NCI-H2227 treated with DMSO at 0.1 percent for 48 hours (cell line): ENCODE results near the gene PLEKHO2.

Experiments used
- DNase-seq: peaks from one replicate; lab custom pipeline; 2025; lab: John Stamatoyannopoulos, UW

PLEKHO2 gene

GRCh38 chr15:64857421-64857820 is 15.7 kb downstream of the PLEKHO2 start:
- no peak for DNase-seq

DNA sequence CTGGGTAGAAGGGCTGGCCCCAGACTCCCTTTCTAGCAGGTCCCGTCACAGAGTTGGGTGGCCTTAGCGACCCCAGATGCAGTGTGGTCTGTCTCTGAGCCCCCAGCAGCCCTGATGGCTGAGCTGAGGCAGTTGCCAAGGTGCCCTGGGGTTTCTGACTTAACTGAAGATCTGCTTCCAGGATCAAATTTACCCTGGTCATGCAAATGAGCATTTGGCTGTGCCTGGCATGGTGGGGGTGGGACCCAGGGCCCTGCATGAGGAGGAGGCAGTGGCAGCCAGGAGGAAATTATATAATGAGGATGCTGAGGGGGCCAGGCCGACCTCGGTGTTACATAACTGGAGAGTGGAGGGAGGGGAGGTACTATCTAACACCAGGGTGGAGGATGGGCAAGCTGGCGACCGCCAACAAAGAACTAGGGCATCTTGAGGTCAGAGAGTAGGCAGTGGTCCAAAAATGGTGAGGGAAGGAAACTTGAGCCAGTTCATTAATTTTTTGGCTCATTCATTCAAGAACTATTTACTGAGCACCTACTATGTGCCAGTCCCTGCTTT is 16.4 kb downstream of the PLEKHO2 start:
- DNase-seq = no peak

DNA sequence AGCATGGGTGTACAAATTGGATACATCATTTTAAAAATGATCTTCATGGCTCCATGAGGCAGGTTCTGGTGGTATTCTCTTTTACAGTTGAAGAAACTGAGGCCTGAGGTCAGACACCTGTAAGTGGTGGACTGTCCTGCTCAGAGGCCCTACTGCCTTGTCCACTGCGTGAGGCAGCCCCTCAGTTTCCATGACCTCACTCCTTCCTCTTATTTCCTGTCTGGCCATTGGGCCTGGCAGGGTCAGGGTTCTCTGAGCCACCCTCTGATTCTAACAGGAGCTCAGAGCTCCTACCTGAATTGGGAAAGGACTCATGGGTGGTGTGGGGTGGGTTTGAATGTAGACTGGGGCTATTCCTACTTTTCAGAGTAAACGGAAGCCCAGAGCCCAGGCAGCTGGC is 17.5 kb downstream of the PLEKHO2 start:
- DNase-seq = no peak

DNA sequence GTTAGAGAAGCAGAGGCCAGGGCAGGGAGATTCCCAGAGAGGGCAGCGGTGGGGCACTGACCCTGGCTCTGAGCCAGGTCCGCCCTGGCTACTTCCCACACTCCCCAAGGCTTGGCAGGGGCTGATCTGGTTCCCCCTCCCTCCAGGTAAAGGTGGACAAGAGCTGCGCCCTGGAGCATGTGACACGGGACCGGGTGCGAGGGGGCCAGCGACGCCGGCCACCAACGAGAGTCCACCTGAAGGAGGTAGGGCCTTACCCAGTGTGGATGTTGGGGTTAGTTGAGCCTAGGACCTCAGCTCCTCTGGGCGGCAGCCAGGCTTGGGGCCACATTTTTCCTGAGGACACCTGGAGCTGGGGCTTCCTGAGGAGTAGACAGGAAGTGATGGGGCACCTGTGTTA is 19.6 kb downstream of the PLEKHO2 start:
- no peak for DNase-seq

DNA sequence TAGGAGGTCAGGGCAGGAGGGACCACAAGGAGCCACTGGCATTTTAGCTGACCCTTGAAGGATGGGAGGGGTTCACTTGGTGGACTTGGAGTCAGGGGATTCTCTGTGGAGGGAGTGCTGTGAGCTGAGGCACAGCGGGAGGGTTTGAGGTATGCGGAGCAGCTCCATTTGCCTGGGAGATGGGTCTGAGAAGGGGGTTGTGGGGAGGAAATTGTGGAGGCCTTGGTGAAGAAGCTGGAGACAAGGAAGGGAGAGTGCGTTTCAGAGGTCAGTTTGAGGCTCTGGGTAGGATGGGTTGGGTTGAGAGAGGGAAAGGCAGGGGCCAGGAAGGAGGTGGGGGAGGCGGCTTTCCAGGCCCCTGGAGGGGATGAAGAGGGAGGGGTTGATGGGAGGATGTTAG is 20.2 kb downstream of the PLEKHO2 start:
- DNase-seq = no peak

GRCh38 chr15:64862408-64862807 is 20.7 kb downstream of the PLEKHO2 start:
- DNase-seq = no peak

GRCh38 chr15:64864068-64864467 is 22.4 kb downstream of the PLEKHO2 start:
- DNase-seq = no peak

DNA sequence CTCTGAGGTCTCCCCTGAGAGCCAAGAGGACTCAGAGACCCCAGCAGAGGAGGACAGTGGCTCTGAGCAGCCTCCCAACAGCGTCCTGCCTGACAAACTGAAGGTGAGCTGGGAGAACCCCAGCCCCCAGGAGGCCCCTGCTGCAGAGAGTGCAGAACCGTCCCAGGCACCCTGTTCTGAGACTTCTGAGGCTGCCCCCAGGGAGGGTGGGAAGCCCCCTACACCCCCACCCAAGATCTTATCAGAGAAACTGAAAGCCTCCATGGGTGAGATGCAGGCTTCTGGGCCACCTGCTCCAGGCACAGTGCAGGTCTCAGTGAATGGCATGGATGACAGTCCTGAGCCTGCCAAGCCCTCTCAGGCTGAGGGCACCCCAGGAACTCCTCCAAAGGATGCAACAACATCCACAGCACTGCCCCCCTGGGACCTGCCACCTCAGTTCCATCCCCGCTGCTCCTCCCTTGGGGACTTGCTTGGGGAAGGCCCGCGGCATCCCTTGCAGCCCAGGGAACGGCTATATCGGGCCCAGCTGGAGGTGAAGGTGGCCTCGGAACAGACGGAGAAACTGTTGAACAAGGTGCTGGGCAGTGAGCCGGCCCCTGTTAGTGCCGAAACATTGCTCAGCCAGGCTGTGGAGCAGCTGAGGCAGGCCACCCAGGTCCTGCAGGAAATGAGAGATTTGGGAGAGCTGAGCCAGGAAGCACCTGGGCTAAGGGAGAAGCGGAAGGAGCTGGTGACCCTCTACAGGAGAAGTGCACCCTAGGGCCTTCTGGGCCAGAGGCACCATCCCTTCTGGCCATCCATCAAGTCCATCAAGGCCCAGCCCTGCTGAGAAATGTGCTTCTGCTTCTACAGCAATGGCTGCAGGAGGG is 23.6 kb downstream of the PLEKHO2 start:
- DNase-seq = no peak

- no peak for DNase-seq
Measured at GRCh38 chr15:64865998-64866520, 24.3 kb downstream of the PLEKHO2 start.

GRCh38 chr15:64869501-64869900 is 27.8 kb downstream of the PLEKHO2 start:
- DNase-seq = no peak

DNA sequence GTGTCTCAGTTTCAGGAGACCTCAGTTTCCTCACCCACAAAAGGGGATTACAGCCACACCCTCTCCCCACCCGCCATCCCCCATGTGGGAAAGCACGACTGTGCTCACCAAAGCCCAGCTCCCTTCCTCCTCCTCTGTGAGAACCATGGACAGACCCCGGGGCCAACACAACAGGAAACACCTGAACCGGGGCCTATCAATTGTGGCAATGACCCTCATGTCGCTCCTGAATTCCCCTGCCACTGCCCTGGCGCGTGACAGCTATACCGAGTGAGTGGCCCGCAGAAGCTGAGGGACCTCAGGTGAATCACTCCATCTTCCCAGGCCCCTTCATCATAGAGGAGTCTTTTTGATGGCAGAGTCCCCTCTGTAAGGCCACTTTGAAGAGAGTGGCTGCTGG is 28.6 kb downstream of the PLEKHO2 start:
- no peak for DNase-seq

DNA sequence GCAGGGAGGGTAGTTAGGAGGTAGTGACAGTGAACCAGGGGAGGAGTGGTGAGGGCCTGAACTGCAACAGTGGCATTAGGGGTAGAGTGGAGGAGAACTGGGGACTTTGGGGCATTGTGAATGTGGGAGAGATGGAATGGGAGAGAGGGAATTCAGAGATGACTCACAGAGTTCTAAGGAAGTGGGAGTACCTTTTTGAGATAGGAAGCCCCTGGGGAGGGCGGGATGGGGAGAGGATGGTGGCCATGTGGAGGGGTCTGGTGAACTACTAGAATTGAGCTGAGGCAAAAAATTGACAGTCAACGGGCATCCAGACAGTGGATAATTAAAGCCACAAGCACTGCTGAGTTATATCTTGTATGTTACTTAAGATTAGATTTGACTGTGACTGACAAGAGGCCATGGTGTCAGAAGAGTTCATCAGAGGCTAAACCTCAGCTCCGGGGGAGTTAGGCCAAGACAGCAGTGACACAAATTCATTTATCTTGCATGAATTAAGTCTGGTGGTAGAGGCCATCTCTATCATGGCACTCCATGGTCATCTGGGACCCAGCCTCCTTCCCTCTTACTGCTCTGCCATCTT is 34.0 kb downstream of the PLEKHO2 start:
- no peak for DNase-seq

GRCh38 chr15:64877435-64877834 is 35.7 kb downstream of the PLEKHO2 start:
- DNase-seq = no peak

DNA sequence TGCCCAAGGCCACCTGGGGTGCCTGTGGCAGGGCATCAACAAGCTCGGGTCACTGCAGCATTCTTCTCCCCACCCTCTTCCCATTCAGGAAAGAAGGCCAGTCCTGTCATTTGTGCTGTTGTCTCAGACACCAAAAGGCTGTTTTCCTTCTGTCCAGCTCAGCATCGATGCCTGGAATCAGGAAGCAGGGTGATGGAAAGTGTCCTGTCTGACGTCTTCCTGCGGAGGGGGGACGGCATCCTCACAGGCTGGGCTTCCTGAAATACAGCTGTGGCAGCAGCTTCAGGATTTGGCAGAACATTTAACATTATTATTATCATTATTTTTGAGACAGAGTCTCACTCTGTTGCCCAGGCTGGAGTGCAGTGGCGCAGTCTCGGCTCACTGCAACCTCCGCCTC is 37.0 kb downstream of the PLEKHO2 start:
- DNase-seq = no peak

- DNase-seq = no peak
Measured at GRCh38 chr15:64883100-64883581, 41.4 kb downstream of the PLEKHO2 start.

DNA sequence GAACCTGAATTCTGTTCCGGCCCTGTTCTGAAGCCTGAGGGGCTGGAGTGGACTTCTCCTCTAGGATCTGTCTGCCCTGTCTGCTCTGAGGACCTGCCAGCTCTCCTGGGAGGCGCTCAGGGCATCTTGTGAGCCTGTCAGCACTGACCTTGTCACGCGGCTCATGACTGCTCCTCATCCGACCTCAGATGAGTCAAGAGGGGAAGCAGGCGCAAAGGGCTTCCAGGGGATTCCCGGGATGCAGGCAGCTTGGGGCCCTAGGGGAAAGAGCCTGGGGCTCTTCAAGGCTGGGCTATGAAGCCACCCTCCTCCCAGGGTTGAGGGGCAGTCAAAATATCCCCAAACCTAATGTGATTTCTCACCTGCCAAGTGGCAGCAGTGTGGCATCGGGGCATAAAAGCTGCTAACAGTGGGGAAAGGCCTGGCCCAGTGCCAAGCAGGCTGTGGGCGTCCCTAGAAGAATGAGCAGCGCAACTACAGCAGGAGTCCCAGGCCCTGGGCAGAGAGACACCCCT is 42.3 kb downstream of the PLEKHO2 start:
- peak; percentile 32 for DNase-seq

DNA sequence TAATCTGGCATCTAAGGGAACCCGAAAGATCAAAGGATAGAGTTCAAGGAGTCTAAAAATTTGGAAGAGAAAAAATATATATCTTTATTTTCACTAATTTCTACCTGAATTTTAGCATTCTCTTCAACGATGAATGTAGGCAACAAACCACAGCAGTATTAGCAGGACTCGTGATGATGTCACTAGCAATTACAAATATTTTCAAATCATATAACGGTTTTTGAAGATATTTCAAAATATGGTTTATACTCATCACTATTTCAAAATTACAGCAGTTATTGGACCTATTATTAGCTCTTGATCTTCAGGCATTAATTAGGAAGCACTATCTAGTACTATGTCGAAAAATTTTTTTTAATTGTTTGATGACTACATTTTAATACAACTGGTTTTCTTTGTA is 43.0 kb downstream of the PLEKHO2 start:
- no peak for DNase-seq

- no peak for DNase-seq
Measured at GRCh38 chr15:64888336-64888735, 46.6 kb downstream of the PLEKHO2 start.

DNA sequence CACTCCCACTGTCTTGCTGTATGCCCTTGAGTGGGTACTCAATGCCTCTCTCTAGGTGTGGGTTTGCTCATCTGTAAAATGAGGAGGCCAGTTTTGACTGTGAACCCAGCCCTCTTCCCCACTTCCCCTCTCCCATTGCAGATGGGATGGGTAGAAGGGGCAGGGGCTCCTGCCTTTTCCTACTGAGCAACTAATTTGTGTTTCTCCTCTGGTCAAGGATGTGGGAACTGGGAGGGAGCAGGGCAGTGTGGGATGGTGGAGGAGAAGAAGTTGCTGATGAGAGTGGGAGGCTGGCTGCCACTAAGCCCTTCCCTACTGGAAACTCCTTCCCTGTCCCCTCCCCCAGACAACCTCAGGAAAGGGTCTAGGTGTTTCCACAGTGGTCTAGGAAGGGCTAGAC is 49.8 kb downstream of the PLEKHO2 start:
- DNase-seq = no peak

GRCh38 chr15:64892847-64893403 is 51.2 kb downstream of the PLEKHO2 start:
- DNase-seq = no peak

DNA sequence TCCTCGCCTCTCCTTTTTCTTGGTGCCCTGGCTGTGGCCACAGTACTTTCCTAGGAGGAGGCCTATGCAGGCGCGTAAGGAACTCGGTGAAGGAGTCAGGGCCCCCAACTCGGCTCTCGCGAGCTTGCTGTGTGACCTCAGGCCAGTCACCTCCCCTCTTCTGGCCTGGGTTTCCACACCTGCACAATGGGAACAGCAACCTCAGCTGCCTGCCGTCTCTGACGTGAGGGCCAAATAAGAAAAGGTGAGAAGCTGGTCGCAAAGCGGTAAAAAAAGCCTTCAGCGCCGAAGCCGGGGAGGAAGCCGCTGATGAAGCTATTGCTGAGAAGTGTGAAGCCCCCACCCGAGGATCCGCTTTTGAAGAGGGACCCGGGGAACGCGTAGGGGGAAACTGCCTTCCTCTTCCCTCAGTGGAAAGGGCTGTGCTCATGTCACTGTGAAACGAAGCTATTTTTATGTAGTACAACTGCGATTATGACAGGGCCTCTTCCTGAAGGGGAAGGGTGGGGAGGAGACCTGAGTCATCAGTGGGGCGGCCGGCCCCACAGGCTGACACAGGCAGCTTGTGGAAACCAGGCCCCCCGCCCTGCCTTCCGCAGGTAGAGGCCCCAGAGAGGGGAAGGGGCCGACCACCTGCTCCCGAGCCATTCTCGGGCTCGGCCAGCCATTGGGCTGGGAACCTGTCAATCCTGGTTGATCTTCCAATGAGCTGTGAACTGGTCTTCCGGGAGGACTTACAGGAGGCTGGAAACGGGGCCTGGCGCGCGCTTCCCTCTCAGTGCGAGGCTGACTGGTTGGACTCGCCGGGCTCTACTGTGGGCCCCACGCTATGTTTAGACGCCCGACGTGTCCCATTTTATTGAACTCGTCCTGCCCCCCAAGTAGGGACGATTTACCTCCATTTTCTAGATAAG is 52.0 kb downstream of the PLEKHO2 start:
- DNase-seq = no peak
